Stomach (tissue), 9 donors: ENCODE measurements around the gene IL1B. TPM values are rescaled to one million over a fixed set of nuclear protein-coding genes. Genes with fewer than 3 reads are reported as not detected.

Experiments used
- DNase-seq, 2 donors: peaks; one replicate each; pipeline versions ENCODE4 v3.0.0 to v3.0.0-alpha.2; 2013 to 2019
- H3K27ac ChIP-seq, 5 donors: fragments of 200-600 bp in 4 of 5; sonication (generic) in 4 of 5; one replicate each; pipeline ENCODE4 v1.5.1; 2013 to 2019; ENCODE audit warnings: mild to moderate bottlenecking in 1 of 5, moderate library complexity in 1 of 5
- H3K27me3 ChIP-seq, 3 donors: fragments of 200-600 bp; sonication (generic); one replicate each; pipeline ENCODE4 v1.5.1; 2017 to 2019; ENCODE audit warnings: mixed run types in 1 of 3
- H3K36me3 ChIP-seq, 4 donors: fragments of 200-600 bp; sonication (generic); 1 replicate in 3 of 4; 2 replicates in 1 of 4; pipeline ENCODE4 v1.5.1; 2016 to 2019
- H3K4me1 ChIP-seq, 4 donors: fragments of 200-600 bp; sonication (generic); one replicate each; pipeline ENCODE4 v1.5.1; 2016 to 2019
- H3K4me3 ChIP-seq, 4 donors: fragments of 200-600 bp; sonication (generic) in 3 of 4; one replicate each; pipeline ENCODE4 v1.5.1; 2016 to 2019; ENCODE audit warnings: mild to moderate bottlenecking in 1 of 4
- H3K9me3 ChIP-seq, 4 donors: fragments of 200-600 bp; sonication (generic); one replicate each; pipeline ENCODE4 v1.5.1; 2016 to 2019
- CTCF ChIP-seq, 7 experiments: fragments of 450-650 bp in 4 of 7; fragments of 200-600 bp in 3 of 7; sonication (generic) in 3 of 7; IDR thresholded peaks; one replicate each; pipeline ENCODE4 v1.5.1; 2016 to 2019; ENCODE audit warnings: antibody characterized with exemption in 7 of 7, control low read depth in 2 of 7, mild to moderate bottlenecking in 1 of 7
- EP300 ChIP-seq: sonication (generic); formaldehyde crosslinking; IDR thresholded peaks from one replicate; pipeline ENCODE4 v1.6.1; 2017; ENCODE audit warnings: antibody characterized with exemption
- POLR2A ChIP-seq, 4 donors: fragments of 450-650 bp; IDR thresholded peaks; one replicate each; pipeline ENCODE4 v1.6.1; 2016; ENCODE audit warnings: antibody characterized with exemption in 4 of 4, control low read depth in 2 of 4, mild to moderate bottlenecking in 1 of 4, moderate library complexity in 1 of 4
- POLR2AphosphoS5 ChIP-seq, 3 donors: sonication (generic); formaldehyde crosslinking; IDR thresholded peaks; one replicate each; pipeline ENCODE4 v1.6.1; 2016; ENCODE audit warnings: antibody characterized with exemption in 3 of 3
- WGBS, 5 donors: extraction: QIAGEN DNeasy Blood & Tissue Kit in 3 of 5; methylation state at CpG; one replicate each; pipeline versions ENCODE4 v1.1.5 to v1.1.7; 2013 to 2018; 5-methylcytosine and 5-hydroxymethylcytosine counted together
- intact Hi-C: fragments of 100-400 bp; cut with DNase I; formaldehyde crosslinking; loops from one replicate; pipeline ENCODE4 v1.15.1; 2023; ENCODE audit warnings: low total_unique reads
- polyA plus RNA-seq, 3 donors: library from polyadenylated mRNA; stranded (reverse); fragments of 200-250 nt; gene quantifications; one replicate each; pipeline ENCODE4 v1.2.3, GENCODE V29; 2013
- total RNA-seq, 5 donors: library from RNA; depleted of rRNA; stranded (reverse); fragments of >200 nt; gene quantifications; one replicate each; pipeline versions ENCODE4 v1.1.0 to v1.2.3, GENCODE V29; 2014 to 2016
- donor health status: healthy with polysubstance abuse.
- donor health status: Bipolar disorder and iron deficiency.
- donor health status: healthy.

The IL1B gene
- total and polyA plus RNA-seq, 8 donors: 1.2 to 64.9 (median 14.4) TPM

- H3K27ac ChIP-seq: no peak within 1 kb of the TSS
- peak in 1 of 2 donors; percentile 41 for DNase-seq
- H3K4me3 ChIP-seq: no peak within 1 kb of the TSS
- H3K27me3 ChIP-seq: no peaks in the 10 kb centered on the region
- H3K9me3 ChIP-seq: no peaks in the 10 kb centered on the region
- WGBS, 5 donors: 29 to 51% (median 34%) methylated on average over 13 of the region's 13 CpGs
- no peaks in the 10 kb centered on the region for H3K36me3 ChIP-seq
- peaks cover 0 to 4% (median 0%) of the 10 kb centered on the region in 4 donors for H3K4me1 ChIP-seq
- intact Hi-C loops: no loop called here
- no peak for TF ChIP-seq EP300
- no peak for TF ChIP-seq POLR2A (IDR thresholded peaks at IDR 0.05)
- no peak for TF ChIP-seq CTCF (IDR thresholded peaks at IDR 0.05)
- TF ChIP-seq POLR2AphosphoS5 (IDR thresholded peaks at IDR 0.05): no peak
Measured at GRCh38 chr2:112784199-112785189, 52.1 kb downstream of the IL1B start, which contains the start of gene IL1A. TSS of gene IL1A (minus strand) at chr2:112784493. CDS start at chr2:112783770, 723 bp downstream.

GRCh38 chr2:112783187-112783714, 53.3 kb downstream of the IL1B start:
- no peak overlapping the region for H3K4me3 ChIP-seq
- H3K27me3 ChIP-seq: no peaks in the 10 kb centered on the region
- intact Hi-C loops: no loop called here
- peaks cover 0 to 4% (median 0%) of the 10 kb centered on the region in 4 donors for H3K4me1 ChIP-seq
- no peaks in the 10 kb centered on the region for H3K9me3 ChIP-seq
- TF ChIP-seq POLR2AphosphoS5 (IDR thresholded peaks at IDR 0.05): no peak
- TF ChIP-seq POLR2A (IDR thresholded peaks at IDR 0.05): no peak
- TF ChIP-seq CTCF (IDR thresholded peaks at IDR 0.05): no peak
- TF ChIP-seq EP300: no peak
- no peaks in the 10 kb centered on the region for H3K36me3 ChIP-seq
- no peak overlapping the region for H3K27ac ChIP-seq
- DNase-seq: no peak
- WGBS, 5 donors: 79 to 89% (median 85%) methylated on average over 3 of the region's 3 CpGs

GRCh38 chr2:112782234-112782799, 54.3 kb downstream of the IL1B start:
- no peaks in the 10 kb centered on the region for H3K9me3 ChIP-seq
- peaks cover 0 to 4% (median 0%) of the 10 kb centered on the region in 4 donors for H3K4me1 ChIP-seq
- H3K4me3 ChIP-seq: no peak overlapping the region
- no peak for TF ChIP-seq POLR2AphosphoS5 (IDR thresholded peaks at IDR 0.05)
- no peak for TF ChIP-seq CTCF (IDR thresholded peaks at IDR 0.05)
- no peak for TF ChIP-seq POLR2A (IDR thresholded peaks at IDR 0.05)
- no peak for TF ChIP-seq EP300
- H3K36me3 ChIP-seq: no peaks in the 10 kb centered on the region
- H3K27me3 ChIP-seq: no peaks in the 10 kb centered on the region
- intact Hi-C loops: no loop called here
- no peak overlapping the region for H3K27ac ChIP-seq
- 69 to 96% (median 88%) methylated on average over 3 of the region's 3 CpGs for WGBS, 5 donors
- DNase-seq: no peak

Other genes starting within 250 kb of the IL1B start
- gene SLC20A1, start 190.8 kb downstream of the IL1B start, total RNA-seq: 10 to 100 TPM; 17.5 to 63.8 (median 49.0) TPM
- 10 to 100 TPM in 1 of 3 donors, 1 to 10 TPM in 2; 9.0 to 11.3 (median 9.6) TPM for gene SLC20A1, start 190.8 kb downstream of the IL1B start, polyA plus RNA-seq
- not detected for gene NT5DC4, start 115.8 kb downstream of the IL1B start, total RNA-seq
- not detected for gene NT5DC4, start 115.8 kb downstream of the IL1B start, polyA plus RNA-seq
- 1 to 10 TPM; 1.2 to 4.4 (median 2.0) TPM for gene CKAP2L, start 72.2 kb downstream of the IL1B start, total RNA-seq
- gene CKAP2L, start 72.2 kb downstream of the IL1B start, polyA plus RNA-seq: 1 to 10 TPM; 1.1 TPM
- gene IL1A, start 52.3 kb downstream of the IL1B start, total RNA-seq: not detected
- gene IL1A, start 52.3 kb downstream of the IL1B start, polyA plus RNA-seq: 1 to 10 TPM in 1 of 3 donors, under 1 TPM in 1, not detected in 1; 0.44 to 2.5 TPM
- not detected for gene IL37, start 74.4 kb upstream of the IL1B start, total RNA-seq
- gene IL37, start 74.4 kb upstream of the IL1B start, polyA plus RNA-seq: under 1 TPM in 1 of 3 donors, not detected in 2; 0.55 TPM
- gene IL36G, start 141.2 kb upstream of the IL1B start, total RNA-seq: not detected
- 1 to 10 TPM in 1 of 3 donors, not detected in 2; 1.1 TPM for gene IL36G, start 141.2 kb upstream of the IL1B start, polyA plus RNA-seq
- gene IL36A, start 168.7 kb upstream of the IL1B start, total RNA-seq: not detected
- 1 to 10 TPM in 1 of 3 donors, not detected in 2; 9.7 TPM for gene IL36A, start 168.7 kb upstream of the IL1B start, polyA plus RNA-seq
- not detected for gene IL36B, start 216.1 kb upstream of the IL1B start, total RNA-seq
- gene IL36B, start 216.1 kb upstream of the IL1B start, polyA plus RNA-seq: not detected
- gene IL36RN, start 222.4 kb upstream of the IL1B start, total RNA-seq: not detected
- gene IL36RN, start 222.4 kb upstream of the IL1B start, polyA plus RNA-seq: 1 to 10 TPM in 1 of 3 donors, not detected in 2; 1.8 TPM
- not detected for gene IL1F10, start 231.2 kb upstream of the IL1B start, total RNA-seq
- not detected for gene IL1F10, start 231.2 kb upstream of the IL1B start, polyA plus RNA-seq